ENCODE results near the gene ST3GAL3.

GRCh38 chr1:43851561-43852338 is 144.4 kb downstream of the ST3GAL3 start:
- TF ChIP-seq POLR2A (IDR thresholded peaks at IDR 0.05) (no peak), CTCF (IDR thresholded peaks at IDR 0.05) (no peak)

Measured in testis (tissue), 2 donors.